GM12878 (cell line): Measurements from ENCODE around the gene CLMP.

Source experiments
- CTCF ChIP-seq, 3 experiments: IDR thresholded peaks in 2 of 3; conservative IDR thresholded peaks in 1 of 3; 2 replicates each; pipeline ENCODE4 v1.5.1; 2011; ENCODE audit warnings: low read depth in 3 of 3, low read length in 3 of 3, mild to moderate bottlenecking in 3 of 3, control low read depth in 2 of 3, moderate library complexity in 2 of 3, inconsistent platforms in 1 of 3, mixed read lengths in 1 of 3; ENCODE audit not compliant: control insufficient read depth in 2 of 3, insufficient read depth in 1 of 3; ENCODE audit errors: extremely low read depth in 1 of 3
- POLR2A ChIP-seq: IDR thresholded peaks from 2 replicates; pipeline ENCODE4 v1.6.1; 2011; ENCODE audit warnings: low read depth, mild to moderate bottlenecking, low read length

- TF ChIP-seq POLR2A (no peak), CTCF (IDR thresholded peaks at IDR 0.05 in 2 of 3, conservative IDR thresholded peaks at IDR 0.05 in 1 of 3; ENCODE audit: control insufficient read depth in 2 of 3, extremely low read depth in 1 of 3, insufficient read depth in 1 of 3, low read depth in 3 of 3, low read length in 3 of 3) (no peak)
Measured at GRCh38 chr11:123122341-123122740, 72.7 kb downstream of the CLMP start.
